ENCODE results near the gene SFMBT2.

GRCh38 chr10:7287377-7287776 lies 123.5 kb downstream of the SFMBT2 start:
- no peak for TF ChIP-seq REST (IDR thresholded peaks at IDR 0.05; ENCODE audit: borderline replicate concordance in 1 of 2, low read depth in 1 of 2, low read length in 2 of 2)
- TF ChIP-seq ZNF768 (CRISPR knock-in tag; IDR thresholded peaks at IDR 0.05) = no peak
- no peak for TF ChIP-seq NR2C2 (CRISPR knock-in tag; IDR thresholded peaks at IDR 0.05; ENCODE audit: borderline replicate concordance)
- TF ChIP-seq GTF2F1 (IDR thresholded peaks at IDR 0.05; ENCODE audit: low read length) = no peak
- TF ChIP-seq ZGPAT (CRISPR knock-in tag; IDR thresholded peaks at IDR 0.05) = no peak
- no peak for TF ChIP-seq ZNF10 (CRISPR knock-in tag; IDR thresholded peaks at IDR 0.05; ENCODE audit: borderline replicate concordance, low read depth)
- no peak for TF ChIP-seq ZMYM4 (CRISPR knock-in tag; IDR thresholded peaks at IDR 0.05)
- no peak for TF ChIP-seq CTCF (CRISPR knock-in tag; IDR thresholded peaks at IDR 0.05)

All from HepG2 (cell line).